ENCODE data around the gene FBF1. TPM values are rescaled to one million over a fixed set of nuclear protein-coding genes. Genes with fewer than 3 reads are reported as not detected.
"Not testable (repeated sequence)": the region's sequence is repeated elsewhere in the genome, so short reads cannot be mapped to it uniquely, and the experiment has no call there.

FBF1 gene
- total RNA-seq, 4 donors from 2014 or later = 17.8 to 57.5 (median 27.9) TPM

GRCh38 chr17:75875182-75875939 lies 65.5 kb downstream of the FBF1 start:
- H3K4me3 ChIP-seq = peak overlapping the region; percentile 82
- 11% methylated on average over 8 of the region's 18 CpGs for WGBS
- peaks cover 83% of the 10 kb centered on the region for H3K4me1 ChIP-seq
- H3K27ac ChIP-seq = peak overlapping the region; percentile 98
- TF ChIP-seq EP300 (IDR thresholded peaks at IDR 0.05) (no peak), POLR2AphosphoS5 (IDR thresholded peaks at IDR 0.05) (no peak), CTCF (IDR thresholded peaks at IDR 0.05) (no peak), POLR2A (IDR thresholded peaks at IDR 0.05) (no peak)
- no peak for DNase-seq (ENCODE audit: low spot score in 2 of 2)
- no peaks in the 10 kb centered on the region for H3K27me3 ChIP-seq
- H3K36me3 ChIP-seq = peaks cover 19% of the 10 kb centered on the region
- no peaks in the 10 kb centered on the region for H3K9me3 ChIP-seq

GRCh38 chr17:75874323-75875181 lies 66.3 kb downstream of the FBF1 start:
- Histone ChIP-seq H3K27ac (peak overlapping the region; percentile 98), H3K27me3 (no peaks in the 10 kb centered on the region), H3K9me3 (no peaks in the 10 kb centered on the region), H3K4me1 (peaks cover 91% of the 10 kb centered on the region), H3K4me3 (no peak overlapping the region), H3K36me3 (peaks cover 19% of the 10 kb centered on the region)
- no peak for DNase-seq (ENCODE audit: low spot score in 2 of 2)
- WGBS = 81% methylated on average over 22 of the region's 38 CpGs
- no peak for TF ChIP-seq POLR2AphosphoS5 (IDR thresholded peaks at IDR 0.05)
- TF ChIP-seq POLR2A (IDR thresholded peaks at IDR 0.05) = no peak
- no peak for TF ChIP-seq EP300 (IDR thresholded peaks at IDR 0.05)
- TF ChIP-seq CTCF (IDR thresholded peaks at IDR 0.05) = no peak

- WGBS = 63% methylated on average over 9 of the region's 11 CpGs
- DNase-seq (ENCODE audit: low spot score in 2 of 2) = no peak
- Histone ChIP-seq H3K4me1 (peaks cover 94% of the 10 kb centered on the region), H3K36me3 (peaks cover 19% of the 10 kb centered on the region), H3K9me3 (no peaks in the 10 kb centered on the region), H3K4me3 (no peak overlapping the region), H3K27ac (peak overlapping the region; percentile 90), H3K27me3 (no peaks in the 10 kb centered on the region)
- TF ChIP-seq CTCF (IDR thresholded peaks at IDR 0.05) (no peak), POLR2AphosphoS5 (IDR thresholded peaks at IDR 0.05) (no peak), EP300 (IDR thresholded peaks at IDR 0.05) (no peak), POLR2A (IDR thresholded peaks at IDR 0.05) (no peak)
These were observed 67.1 kb downstream of the FBF1 start for GRCh38 chr17:75873587-75874322.

- H3K4me3 ChIP-seq = no peak overlapping the region
- peaks cover 89% of the 10 kb centered on the region for H3K4me1 ChIP-seq
- no peaks in the 10 kb centered on the region for H3K27me3 ChIP-seq
- H3K9me3 ChIP-seq = no peaks in the 10 kb centered on the region
- peak; percentile 93 to 95 for DNase-seq (ENCODE audit: low spot score in 2 of 2)
- peaks cover 19% of the 10 kb centered on the region for H3K36me3 ChIP-seq
- peak overlapping the region; percentile 90 for H3K27ac ChIP-seq
- peak in 2 of 3 donors; percentile 18 to 38 for TF ChIP-seq POLR2AphosphoS5 (IDR thresholded peaks at IDR 0.05)
- TF ChIP-seq POLR2A (IDR thresholded peaks at IDR 0.05) = no peak
- WGBS = 22% methylated on average over 10 of the region's 13 CpGs
These were observed 68.1 kb downstream of the FBF1 start for GRCh38 chr17:75872434-75873351.

- H3K27ac ChIP-seq = peak overlapping the region; percentile 84
- H3K27me3 ChIP-seq = not testable (repeated sequence)
- 40% methylated on average over 10 of the region's 10 CpGs for whole genome bisulfite sequencing
These were observed 70.6 kb downstream of the FBF1 start for GRCh38 chr17:75870228-75870627.

More at GRCh38 chr17:75870228-75870627, 70.6 kb downstream of the FBF1 start:
- peak overlapping the region; percentile 18 for H3K4me3 ChIP-seq
- H3K4me1 ChIP-seq = peaks cover 66% of the 10 kb centered on the region
- not testable (repeated sequence) for DNase-seq (ENCODE audit: low spot score in 2 of 2); H3K9me3 ChIP-seq
- peaks cover 14% of the 10 kb centered on the region for H3K36me3 ChIP-seq

Measured in suprapubic skin (tissue), 4 donors.